Cortex of kidney (tissue), 1 donor: ENCODE results near the gene APBA2.

Experiments used
- DNase-seq: peaks from one replicate; lab custom pipeline; 2025; lab: John Stamatoyannopoulos, UW

APBA2 gene

DNA sequence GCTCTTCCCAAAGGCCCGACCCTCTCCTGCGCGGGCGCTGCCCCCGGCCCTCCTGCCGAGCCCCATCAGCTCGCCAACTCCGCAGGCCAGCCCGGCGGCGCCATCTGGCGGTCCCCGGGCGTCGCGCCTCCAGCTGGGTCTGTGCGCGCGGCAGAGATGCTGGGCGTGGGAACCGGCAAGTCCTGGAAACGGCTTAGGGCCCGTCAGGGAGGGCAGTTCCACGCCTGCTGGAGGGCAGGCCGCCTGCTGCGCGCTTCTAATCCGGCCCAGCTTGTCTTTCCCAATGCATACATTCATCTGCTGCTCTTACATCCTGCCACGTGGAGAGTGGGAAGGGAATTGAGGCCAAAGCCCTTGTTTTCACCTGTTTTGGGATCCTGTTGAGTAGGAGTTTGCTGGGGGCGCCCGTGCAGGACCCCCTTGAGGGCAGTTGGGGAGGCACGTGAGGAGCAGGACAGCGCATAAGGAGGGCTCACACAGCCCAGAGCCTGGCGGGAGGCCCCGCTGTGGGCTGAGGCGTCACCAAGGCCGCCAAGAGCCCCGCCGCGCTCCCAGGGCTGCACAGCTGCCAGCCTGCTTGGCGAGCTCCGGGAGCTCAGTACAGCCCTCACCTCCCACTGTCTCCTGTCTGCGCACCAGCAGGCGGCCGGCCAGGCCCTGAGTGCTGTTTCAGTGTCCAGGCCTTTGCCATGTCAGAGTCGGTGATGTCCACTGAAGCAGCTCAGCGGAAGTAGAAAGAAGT lies 218.2 kb downstream of the APBA2 start:
- DNase-seq = no peak

GRCh38 chr15:29104566-29104880 lies 218.7 kb downstream of the APBA2 start:
- no peak for DNase-seq

GRCh38 chr15:29105151-29105854 lies 219.5 kb downstream of the APBA2 start:
- DNase-seq = no peak

DNA sequence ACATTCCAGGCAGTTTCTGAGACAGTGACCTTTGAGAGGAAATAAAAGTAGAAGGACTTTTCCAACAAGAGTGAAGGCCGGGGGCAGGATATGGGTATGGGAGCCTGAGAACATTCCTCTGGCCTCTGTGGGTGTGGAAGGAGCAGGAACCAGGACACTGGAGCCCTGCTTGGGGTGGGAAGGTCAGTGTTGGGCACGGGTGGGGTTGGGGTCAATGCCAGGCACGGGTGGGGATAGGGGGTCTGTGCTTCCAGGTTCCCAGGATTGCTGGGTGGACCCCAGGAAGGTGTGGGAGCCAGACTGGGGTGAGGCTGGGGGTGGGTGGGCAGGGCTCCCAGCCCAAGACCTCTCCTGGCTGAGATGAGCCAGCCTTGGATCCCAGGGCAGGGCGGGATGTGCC lies 220.3 kb downstream of the APBA2 start:
- no peak for DNase-seq

DNA sequence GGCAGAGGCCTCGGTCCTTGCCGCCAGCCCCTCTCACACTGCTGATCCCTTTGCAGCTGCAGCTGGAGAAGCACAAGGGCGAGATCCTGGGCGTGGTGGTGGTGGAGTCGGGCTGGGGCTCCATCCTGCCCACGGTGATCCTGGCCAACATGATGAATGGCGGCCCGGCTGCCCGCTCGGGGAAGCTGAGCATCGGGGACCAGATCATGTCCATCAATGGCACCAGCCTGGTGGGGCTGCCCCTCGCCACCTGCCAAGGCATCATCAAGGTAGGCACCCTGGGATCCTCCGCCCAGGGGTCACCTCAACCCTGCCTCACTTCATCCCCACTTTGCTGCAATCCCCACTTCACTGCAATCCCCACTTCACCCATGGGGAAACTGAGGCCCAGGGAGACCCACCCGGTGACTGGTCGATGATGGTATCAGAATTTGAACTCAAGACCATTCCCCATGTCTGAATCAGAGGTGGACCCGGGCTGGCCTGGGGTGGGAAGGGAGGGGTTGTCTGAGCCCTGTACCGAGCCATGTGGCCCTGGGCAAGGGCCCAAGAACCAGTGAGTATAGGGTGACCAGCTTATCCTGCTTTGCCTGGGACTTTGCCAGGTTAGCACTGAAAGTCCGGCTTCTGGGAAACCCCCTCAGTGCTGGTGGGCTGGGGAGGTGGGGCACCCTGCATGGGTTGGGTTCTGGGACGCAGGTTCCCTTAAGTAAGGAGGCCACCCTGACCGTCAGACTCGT lies 220.9 kb downstream of the APBA2 start:
- no peak for DNase-seq

- DNase-seq = no peak
These were observed 221.6 kb downstream of the APBA2 start for GRCh38 chr15:29107291-29107890.

- no peak for DNase-seq
These were observed 222.3 kb downstream of the APBA2 start for GRCh38 chr15:29107971-29108645.

DNA sequence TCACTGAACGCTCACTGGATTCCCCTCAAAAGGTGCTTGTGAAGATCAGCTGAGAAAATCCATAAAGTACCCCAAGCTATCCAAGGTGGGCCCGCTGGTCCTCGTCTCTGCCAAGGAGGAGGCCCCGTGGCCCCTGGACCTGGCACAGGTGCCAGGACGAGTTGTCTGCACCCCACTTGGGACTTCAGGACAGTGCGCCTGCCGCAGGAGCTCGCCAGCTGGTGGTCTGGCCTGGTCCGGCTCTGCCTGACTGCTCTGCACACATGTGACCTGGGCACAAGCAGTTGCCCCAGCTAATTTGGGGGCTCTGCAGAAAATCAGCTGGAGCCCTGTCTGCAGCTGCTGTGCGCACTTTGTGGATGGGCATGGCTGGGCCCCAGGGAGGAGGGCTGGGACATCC lies 224.0 kb downstream of the APBA2 start:
- no peak for DNase-seq

DNA sequence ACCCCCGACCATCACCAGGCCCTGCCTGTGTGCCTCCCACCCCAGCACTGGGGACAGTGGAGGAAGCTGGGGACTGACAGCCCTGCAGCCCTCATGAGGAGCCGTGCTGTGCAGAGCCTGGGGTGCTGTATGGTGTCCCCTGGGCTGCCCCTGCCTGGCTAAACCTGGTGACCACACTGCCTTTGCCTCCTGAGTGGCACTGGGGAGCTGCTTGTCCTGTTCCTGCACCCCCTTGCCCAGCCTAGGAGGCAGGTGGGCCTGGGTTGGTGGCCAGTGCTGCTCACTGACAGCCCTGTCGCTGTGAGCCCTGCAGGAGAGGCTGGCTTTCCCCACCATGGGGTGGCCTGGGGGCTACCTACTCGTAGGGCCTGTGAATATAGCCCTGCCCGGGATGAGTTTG lies 224.4 kb downstream of the APBA2 start:
- DNase-seq = no peak

DNA sequence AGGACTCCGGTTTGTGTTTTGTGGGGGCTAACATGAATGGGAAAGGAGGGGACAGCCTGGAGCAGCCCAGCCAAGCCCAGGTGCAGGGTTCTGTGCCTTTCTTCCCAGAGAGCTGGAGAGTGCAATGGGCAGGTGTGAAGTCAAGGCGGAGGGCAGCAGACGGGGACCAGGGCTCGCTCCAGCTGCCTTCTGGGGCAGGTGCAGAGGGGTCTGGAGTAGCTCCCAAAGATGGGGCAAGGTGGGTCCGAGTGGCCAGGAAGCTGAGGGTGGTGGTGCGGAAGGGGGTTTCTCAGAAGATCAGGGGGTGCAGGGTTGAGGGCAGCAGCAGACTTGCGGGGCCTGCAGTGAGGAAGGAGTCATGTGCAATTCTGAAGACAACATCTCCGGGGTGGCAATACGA lies 225.0 kb downstream of the APBA2 start:
- DNase-seq = no peak

DNA sequence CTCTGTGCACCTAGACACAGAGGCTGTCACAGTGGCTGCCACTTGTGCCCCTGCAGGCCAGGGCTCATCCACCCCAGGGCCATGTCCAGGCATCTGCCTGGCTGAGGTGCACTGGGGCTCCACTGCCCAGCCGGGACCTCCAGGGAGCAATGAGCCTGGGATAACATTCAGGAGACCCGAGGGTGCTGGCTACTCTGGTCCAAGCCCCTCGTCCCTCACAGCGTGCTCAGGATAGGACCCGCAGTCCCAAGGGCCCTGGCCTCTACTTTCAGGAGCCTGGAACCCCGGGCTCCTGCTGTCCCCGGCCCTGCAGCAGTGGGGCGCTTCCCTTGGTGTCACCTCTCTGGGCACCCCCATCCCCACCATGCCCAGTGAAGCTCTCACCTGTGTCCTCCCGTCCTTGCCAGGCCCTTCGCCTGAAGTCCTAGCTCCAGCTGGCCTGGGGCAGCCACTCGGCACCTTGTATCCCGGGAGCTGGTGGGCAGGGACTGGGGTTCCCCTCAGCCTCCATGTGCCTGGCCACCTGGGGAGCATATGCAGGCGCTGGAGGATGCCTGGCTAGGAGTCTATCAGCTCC lies 226.0 kb downstream of the APBA2 start:
- no peak for DNase-seq

GRCh38 chr15:29113336-29114220 lies 227.8 kb downstream of the APBA2 start:
- no peak for DNase-seq

DNA sequence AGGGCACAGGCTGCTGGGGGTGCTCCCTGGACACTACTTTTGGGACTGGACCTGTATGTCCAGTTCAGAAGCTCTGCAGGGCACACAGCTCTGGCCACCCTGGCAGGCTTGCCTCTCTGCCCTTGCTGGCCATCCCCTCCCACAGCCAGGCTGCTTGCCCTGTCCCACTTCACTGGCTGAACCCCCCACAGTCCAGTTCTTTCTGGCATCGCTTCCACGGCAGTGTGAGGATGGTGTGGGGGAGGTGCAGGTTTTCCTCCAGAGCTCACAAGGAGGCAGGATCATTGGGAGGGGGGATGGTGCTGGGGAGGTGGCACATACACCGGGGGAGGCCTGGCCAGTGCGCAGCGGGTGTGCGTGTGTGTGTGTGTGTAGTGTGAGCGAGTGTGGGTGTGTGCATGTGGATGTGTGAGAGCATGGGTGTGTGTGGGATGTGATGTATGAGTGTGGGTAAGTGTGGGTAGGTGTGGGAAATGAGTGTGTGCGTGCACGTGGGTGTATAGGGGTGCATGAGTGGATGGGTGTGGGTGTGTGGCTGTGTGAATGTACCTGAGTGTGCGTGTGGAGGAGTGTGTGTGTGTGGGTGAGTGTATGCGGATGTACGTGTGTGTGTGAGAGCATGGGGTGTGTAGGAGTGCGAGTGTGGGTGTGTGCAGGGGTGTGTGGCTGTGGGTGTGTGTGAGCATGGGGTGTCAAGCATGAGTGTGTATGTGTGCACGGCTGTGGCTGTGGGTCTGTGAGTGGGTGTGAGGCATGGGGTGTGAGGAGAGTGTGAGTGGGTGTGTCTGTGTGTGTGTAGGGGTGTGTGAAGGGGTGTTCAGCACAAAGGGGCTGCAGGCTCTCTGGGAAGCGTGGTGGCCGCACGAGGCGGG lies 228.7 kb downstream of the APBA2 start:
- no peak for DNase-seq

GRCh38 chr15:29115093-29115991 lies 229.6 kb downstream of the APBA2 start:
- DNase-seq = no peak

GRCh38 chr15:29116970-29117700 lies 231.4 kb downstream of the APBA2 start:
- no peak for DNase-seq

DNA sequence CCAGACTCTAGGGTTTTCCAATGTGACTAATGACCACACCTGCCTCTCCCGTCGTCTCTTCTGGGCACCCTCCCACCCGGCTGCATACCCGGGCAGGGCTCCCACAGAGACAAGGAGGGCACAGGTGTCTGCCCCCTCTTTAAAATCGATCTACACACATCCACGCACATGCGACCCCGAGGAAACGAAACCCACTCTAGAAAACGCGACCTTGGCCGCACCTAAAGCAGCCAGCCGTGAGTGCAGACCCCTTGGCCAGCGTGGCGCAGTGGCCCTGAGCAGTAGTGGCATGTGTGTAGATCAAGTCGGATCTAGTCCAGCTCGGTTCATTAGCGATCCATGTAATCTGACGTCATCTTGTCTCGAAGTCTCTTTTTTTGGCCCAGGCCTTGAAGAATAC lies 232.0 kb downstream of the APBA2 start:
- no peak for DNase-seq

DNA sequence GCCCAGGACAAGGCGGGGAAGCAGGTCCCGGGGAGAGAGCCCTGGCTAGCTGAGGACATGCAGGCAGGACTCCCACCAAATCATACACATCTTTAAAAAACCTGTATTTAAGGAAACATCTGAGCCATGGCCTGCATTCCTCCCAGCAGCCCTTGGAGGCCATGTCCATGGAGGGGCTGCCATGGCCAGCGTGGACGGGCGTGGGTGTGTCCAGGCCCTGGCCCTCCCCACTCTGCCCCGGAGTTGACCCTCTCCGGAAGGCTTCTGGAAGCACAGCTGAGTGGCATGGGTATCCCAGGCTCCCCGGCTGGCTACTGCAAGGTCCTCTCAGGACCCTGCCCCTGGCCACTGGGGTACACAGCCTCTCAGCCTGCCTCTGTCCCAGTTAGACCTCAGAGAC lies 234.1 kb downstream of the APBA2 start:
- no peak for DNase-seq
